HepG2 (cell line): ENCODE results near the gene RNF114. TPM values are rescaled to one million over a fixed set of nuclear protein-coding genes. Genes with fewer than 3 reads are reported as not detected.
"Not testable (repeated sequence)": the region's sequence is repeated elsewhere in the genome, so short reads cannot be mapped to it uniquely, and the experiment has no call there.

ENCODE experiments used
- ATAC-seq: fragments of 200-7000 bp; cut with Tn5 transposase; 3 replicates; pipeline ENCODE4 v1.9.1; 2020; ENCODE audit warnings: mild to moderate bottlenecking, moderate library complexity
- BruUV-seq: library from RNA; stranded (reverse); fragments of 400-500 nt; replicated peaks from 2 replicates; lab custom pipeline; 2021; lab: Mats Ljungman, UMichigan
- CTCF ChIA-PET: fragments of 300-600 bp; formaldehyde crosslinking; extraction: SDS; loops from one replicate; lab custom pipeline; 2021; ENCODE audit warnings: low total read pairs, inconsistent platforms, low intra/inter-chr PET ratio; lab: Yijun Ruan, JAX
- POLR2A ChIA-PET: fragments of 350-600 bp; sonication (Branson Sonifier 250); formaldehyde crosslinking; loops from one replicate; lab custom pipeline; 2020; ENCODE audit warnings: antibody characterized with exemption, inconsistent platforms; lab: Yijun Ruan, JAX
- DNase-seq: peaks from one replicate; pipeline ENCODE4 v3.0.0-alpha.2; 2015; ENCODE audit warnings: low spot score
- FAIRE-seq: peaks from 3 replicates; lab custom pipeline; 2011; peaks lifted over from hg19 to GRCh38; lab: Jason Lieb, UNC
- H2AFZ ChIP-seq: one replicate; pipeline ENCODE4 v1.6.1; 2011; ENCODE audit warnings: low read length, inconsistent platforms
- H3K27ac ChIP-seq: fragments of 300-600 bp; 3 replicates; pipeline ENCODE4 v1.8.0; 2011; ENCODE audit warnings: mixed run types, mild to moderate bottlenecking, mixed read lengths, low read length, inconsistent platforms; ENCODE audit not compliant: insufficient read depth; ENCODE audit errors: extremely low read length
- H3K27me3 ChIP-seq, 2 experiments: fragments of 200-600 bp in 1 of 2; 2 replicates in 1 of 2; 3 replicates in 1 of 2; pipeline versions ENCODE4 v1.6.0 to v1.8.0; 2011; ENCODE audit warnings: low read length in 2 of 2, mild to moderate bottlenecking in 2 of 2, moderate library complexity in 2 of 2, inconsistent platforms in 1 of 2; ENCODE audit not compliant: insufficient read depth in 2 of 2, control insufficient read depth in 1 of 2
- H3K36me3 ChIP-seq, 2 experiments: fragments of 200-600 bp in 1 of 2; replicated peaks in 1 of 2; 2 replicates in 1 of 2; 3 replicates in 1 of 2; pipeline versions ENCODE4 v1.5.1 to v1.8.0; 2011; ENCODE audit warnings: low read length in 2 of 2, inconsistent platforms in 1 of 2; ENCODE audit not compliant: insufficient read depth in 2 of 2, control insufficient read depth in 1 of 2
- H3K4me1 ChIP-seq: 2 replicates; pipeline ENCODE4 v1.5.1; 2012; ENCODE audit warnings: low read length, inconsistent platforms; ENCODE audit not compliant: insufficient read depth
- H3K4me2 ChIP-seq: 2 replicates; pipeline ENCODE4 v1.6.0; 2011; ENCODE audit warnings: low read depth, low read length, inconsistent platforms
- H3K4me3 ChIP-seq, 3 experiments: fragments of 200-600 bp in 1 of 3; sonication (generic), shearing (Covaris generic) in 1 of 3; replicated peaks in 1 of 3; 2 replicates each; pipeline ENCODE4 v1.5.1; 2011 to 2016; ENCODE audit warnings: low read length in 3 of 3, inconsistent platforms in 2 of 3, low read depth in 2 of 3, mild to moderate bottlenecking in 2 of 3, control low read depth in 1 of 3, mixed read lengths in 1 of 3; ENCODE audit not compliant: insufficient read depth in 1 of 3
- H3K79me2 ChIP-seq: one replicate; pipeline ENCODE4 v1.6.1; 2011; ENCODE audit warnings: low read length, inconsistent platforms; ENCODE audit not compliant: insufficient read depth
- H3K9ac ChIP-seq: 2 replicates; pipeline ENCODE4 v1.6.0; 2011; ENCODE audit warnings: mild to moderate bottlenecking, low read depth, low read length, inconsistent platforms; ENCODE audit not compliant: insufficient read depth
- H3K9me3 ChIP-seq: 2 replicates; pipeline ENCODE4 v1.5.1; 2012; ENCODE audit warnings: mild to moderate bottlenecking, low read length
- H4K20me1 ChIP-seq: 2 replicates; pipeline ENCODE4 v1.6.0; 2011; ENCODE audit warnings: inconsistent platforms, mild to moderate bottlenecking, low read length, moderate library complexity; ENCODE audit not compliant: insufficient read depth
- NFKB2 ChIP-seq: sonication (generic); formaldehyde crosslinking; IDR thresholded peaks from 2 replicates; pipeline ENCODE4 v1.4.0; 2020; ENCODE audit warnings: missing genetic modification reagents, borderline replicate concordance
- ZNF121 ChIP-seq: sonication (generic); formaldehyde crosslinking; IDR thresholded peaks from 2 replicates; pipeline ENCODE4 v1.5.0; 2020; ENCODE audit warnings: mild to moderate bottlenecking, missing genetic modification reagents
- ZNF280B ChIP-seq: sonication (generic); formaldehyde crosslinking; IDR thresholded peaks from 2 replicates; pipeline ENCODE4 v1.5.0; 2020; ENCODE audit warnings: missing genetic modification reagents, mild to moderate bottlenecking, borderline replicate concordance
- WGBS: methylation state at CpG from one replicate; pipeline ENCODE4 v1.1.6; 2017; ENCODE audit warnings: low lambda C conversion rate; 5-methylcytosine and 5-hydroxymethylcytosine counted together
- in situ Hi-C: cut with HindIII; loops from 2 replicates; pipeline ENCODE4 v1.10.0; 2017; ENCODE audit warnings: low pct_unique_long_range_greater_than_20kb; ENCODE audit not compliant: extremely low pct_ligation_motif_present
- intact Hi-C: fragments of 100-400 bp; cut with micrococcal nuclease; formaldehyde crosslinking; loops from one replicate; pipeline ENCODE4 v1.10.0; 2022; ENCODE audit not compliant: unreplicated experiment
- polyA plus RNA-seq, 8 experiments: library from polyadenylated mRNA; depleted of rRNA in 3 of 8; stranded (reverse) in 7 of 8; unstranded in 1 of 8; fragments of >200 nt; fragmentation: Illumina TruSeq in 4 of 8; extraction: Trizol in 4 of 8; gene quantifications; 2 replicates each; pipeline versions ENCODE4 v1.2.1 to v1.2.3, GENCODE V29; 2011 to 2016; ENCODE audit warnings: low read depth in 4 of 8, missing spikeins in 1 of 8, mixed read lengths in 1 of 8; ENCODE audit not compliant: insufficient read depth in 1 of 8
- total RNA-seq, 5 experiments: library from RNA; depleted of rRNA; stranded (reverse); fragments of >200 nt; fragmentation: Illumina TruSeq; extraction: Trizol; gene quantifications; 2 replicates each; pipeline ENCODE4 v1.2.3, GENCODE V29; 2016; ENCODE audit warnings: low read depth in 1 of 5
- TF ChIP-seq, protein P1 (sequence below): sonication (generic); formaldehyde crosslinking; IDR thresholded peaks from 2 replicates; pipeline ENCODE4 v1.5.0; 2020; ENCODE audit warnings: mild to moderate bottlenecking, missing genetic modification reagents

RNF114 gene
- total and polyA plus RNA-seq, 2 of the 13 experiments (the other 11 are each of a cell fraction or from before 2014, with no cell fraction given) = 119 to 126 TPM

GRCh38 chr20:49977740-49978139, 41.5 kb downstream of the RNF114 start:
- H3K4me1 ChIP-seq = peaks cover 66% of the 10 kb centered on the region
- not testable (repeated sequence) for H2AFZ ChIP-seq, FAIRE-seq
- TF ChIP-seq ZNF280B (CRISPR knock-in tag) (0 out of 2 replicates have a peak, but pooled peaks have one; percentile 19), NFKB2 (0 out of 2 replicates have a peak, but pooled peaks have one; percentile 30), ZNF121 (CRISPR knock-in tag) (peak; percentile 91)
- TF ChIP-seq, protein P1, sequence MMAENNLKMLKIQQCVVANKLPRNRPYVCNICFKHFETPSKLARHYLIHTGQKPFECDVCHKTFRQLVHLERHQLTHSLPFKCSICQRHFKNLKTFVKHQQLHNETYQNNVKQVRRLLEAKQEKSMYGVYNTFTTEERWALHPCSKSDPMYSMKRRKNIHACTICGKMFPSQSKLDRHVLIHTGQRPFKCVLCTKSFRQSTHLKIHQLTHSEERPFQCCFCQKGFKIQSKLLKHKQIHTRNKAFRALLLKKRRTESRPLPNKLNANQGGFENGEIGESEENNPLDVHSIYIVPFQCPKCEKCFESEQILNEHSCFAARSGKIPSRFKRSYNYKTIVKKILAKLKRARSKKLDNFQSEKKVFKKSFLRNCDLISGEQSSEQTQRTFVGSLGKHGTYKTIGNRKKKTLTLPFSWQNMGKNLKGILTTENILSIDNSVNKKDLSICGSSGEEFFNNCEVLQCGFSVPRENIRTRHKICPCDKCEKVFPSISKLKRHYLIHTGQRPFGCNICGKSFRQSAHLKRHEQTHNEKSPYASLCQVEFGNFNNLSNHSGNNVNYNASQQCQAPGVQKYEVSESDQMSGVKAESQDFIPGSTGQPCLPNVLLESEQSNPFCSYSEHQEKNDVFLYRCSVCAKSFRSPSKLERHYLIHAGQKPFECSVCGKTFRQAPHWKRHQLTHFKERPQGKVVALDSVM (CRISPR knock-in tag) = peak; percentile 67
- TF ChIP-seq, all 625 proteins: peak for 4; not testable (repeated sequence) for 621
- ATAC-seq, H3K36me3 ChIP-seq, DNase-seq, H3K27ac ChIP-seq, H3K9me3 ChIP-seq, in situ Hi-C loops, BruUV-seq, H3K79me2 ChIP-seq, H4K20me1 ChIP-seq, H3K9ac ChIP-seq, H3K4me3 ChIP-seq: not testable (repeated sequence)
- peak overlapping the region; percentile 61 for H3K4me2 ChIP-seq
- POLR2A ChIA-PET = interaction anchor here (0.5 to 1.7 kb wide), 4 partner anchors 13 to 96 kb away, joined by 3 to 8 read pairs (median 4); partner anchors contain the start of gene RNF114
- intact Hi-C loops = loop anchor here (2.0 kb wide), 1 partner anchor 191 kb away; no protein-coding TSS in a partner anchor
- CTCF ChIA-PET = interaction anchor here (3.3 to 8.4 kb wide), 2 partner anchors 94 to 107 kb away, joined by 29 to 163 read pairs; no protein-coding TSS in a partner anchor
- WGBS = 47% methylated on average over 2 of the region's 2 CpGs
- peaks cover 5 to 29% of the 10 kb centered on the region in 2 experiments for H3K27me3 ChIP-seq
